HEK293 (cell line): ENCODE data around the gene ATRNL1.
"Not testable (repeated sequence)": the region's sequence is repeated elsewhere in the genome, so short reads cannot be mapped to it uniquely, and the experiment has no call there.

Experiments used
- CTCF ChIA-PET: fragments of 350-600 bp; formaldehyde crosslinking; extraction: SDS; loops from one replicate; lab custom pipeline; 2021; ENCODE audit warnings: antibody characterized with exemption; lab: Yijun Ruan, JAX
- POLR2A ChIA-PET: fragments of 300-600 bp; formaldehyde crosslinking; extraction: SDS; loops from one replicate; lab custom pipeline; 2020; ENCODE audit warnings: antibody characterized with exemption, inconsistent platforms; lab: Yijun Ruan, JAX
- H3K27ac ChIP-seq: fragments of 200-500 bp; sonication (Bioruptor generic); 2 replicates; pipeline ENCODE4 v1.5.1; 2014; ENCODE audit warnings: low read depth, low read length, control low read depth, inconsistent platforms; ENCODE audit errors: extremely low read depth
- H3K36me3 ChIP-seq, 2 experiments: fragments of 200-500 bp in 1 of 2; sonication (Bioruptor generic) in 1 of 2; 1 replicate in 1 of 2; 2 replicates in 1 of 2; pipeline ENCODE4 v1.5.1; 2014 to 2017; ENCODE audit warnings: inconsistent platforms in 2 of 2, low read length in 2 of 2; ENCODE audit not compliant: control insufficient read depth in 2 of 2, insufficient read depth in 1 of 2
- H3K4me1 ChIP-seq: fragments of 200-500 bp; sonication (Bioruptor generic); 2 replicates; pipeline ENCODE4 v1.5.1; 2014; ENCODE audit warnings: mild to moderate bottlenecking, low read length, inconsistent platforms; ENCODE audit not compliant: control insufficient read depth, insufficient read depth
- H3K4me3 ChIP-seq: 2 replicates; pipeline ENCODE4 v1.5.1; 2011; ENCODE audit warnings: low read depth, mild to moderate bottlenecking, control low read depth, low read length, moderate library complexity
- H3K9me3 ChIP-seq: fragments of 200-500 bp; sonication (Bioruptor generic); 2 replicates; pipeline ENCODE4 v1.5.1; 2014; ENCODE audit warnings: low read depth, low read length, inconsistent platforms; ENCODE audit not compliant: control insufficient read depth, insufficient read depth
- HIC1 ChIP-seq: fragments of 450-650 bp; formaldehyde crosslinking; IDR thresholded peaks from 2 replicates; pipeline ENCODE4 v1.5.1; 2016; ENCODE audit warnings: missing biosample characterization, missing genetic modification characterization
- KLF10 ChIP-seq: fragments of 450-650 bp; IDR thresholded peaks from 2 replicates; pipeline ENCODE4 v1.5.1; 2018; ENCODE audit warnings: missing biosample characterization, mild to moderate bottlenecking, missing genetic modification characterization
- PBX3 ChIP-seq: sonication (generic); formaldehyde crosslinking; IDR thresholded peaks from 2 replicates; pipeline ENCODE4 v1.8.1; 2022; ENCODE audit warnings: mild to moderate bottlenecking, moderate library complexity, missing genetic modification reagents
- TCF7L2 ChIP-seq: IDR thresholded peaks from 2 replicates; pipeline ENCODE4 v1.6.1; 2011; ENCODE audit warnings: low read depth, mild to moderate bottlenecking, inconsistent platforms, low read length, moderate library complexity, borderline replicate concordance
- ZBTB6 ChIP-seq: fragments of 450-650 bp; formaldehyde crosslinking; IDR thresholded peaks from 2 replicates; pipeline ENCODE4 v1.5.1; 2017; ENCODE audit warnings: missing biosample characterization, missing genetic modification characterization
- ZNF140 ChIP-seq: fragments of 450-650 bp; formaldehyde crosslinking; IDR thresholded peaks from 2 replicates; pipeline ENCODE4 v1.5.1; 2016; ENCODE audit warnings: missing biosample characterization, missing genetic modification characterization
- ZNF148 ChIP-seq: fragments of 450-650 bp; formaldehyde crosslinking; IDR thresholded peaks from 2 replicates; pipeline ENCODE4 v1.5.0; 2017; ENCODE audit warnings: missing biosample characterization, missing genetic modification characterization, borderline replicate concordance
- ZNF280C ChIP-seq: fragments of 450-650 bp; formaldehyde crosslinking; IDR thresholded peaks from 2 replicates; pipeline ENCODE4 v1.5.1; 2016; ENCODE audit warnings: missing biosample characterization, missing genetic modification characterization
- ZNF302 ChIP-seq: fragments of 450-650 bp; formaldehyde crosslinking; IDR thresholded peaks from 2 replicates; pipeline ENCODE4 v1.5.1; 2016; ENCODE audit warnings: missing biosample characterization, missing genetic modification characterization, low read depth
- ZNF311 ChIP-seq: fragments of 450-650 bp; formaldehyde crosslinking; IDR thresholded peaks from 2 replicates; pipeline ENCODE4 v1.5.1; 2017; ENCODE audit warnings: missing biosample characterization, missing genetic modification characterization, borderline replicate concordance
- ZNF324 ChIP-seq: fragments of 450-650 bp; formaldehyde crosslinking; IDR thresholded peaks from 2 replicates; pipeline ENCODE4 v1.5.1; 2016; ENCODE audit warnings: missing biosample characterization, missing genetic modification characterization
- ZNF561 ChIP-seq: fragments of 450-650 bp; IDR thresholded peaks from 2 replicates; pipeline ENCODE4 v1.5.1; 2018; ENCODE audit warnings: missing biosample characterization, missing genetic modification characterization, borderline replicate concordance
- ZNF639 ChIP-seq: fragments of 450-650 bp; formaldehyde crosslinking; IDR thresholded peaks from 2 replicates; pipeline ENCODE4 v1.5.1; 2016; ENCODE audit warnings: missing biosample characterization, missing genetic modification characterization
- ZNF654 ChIP-seq: fragments of 450-650 bp; formaldehyde crosslinking; IDR thresholded peaks from 2 replicates; pipeline ENCODE4 v1.5.1; 2016; ENCODE audit warnings: low read depth, missing biosample characterization, missing genetic modification characterization

Gene ATRNL1

GRCh38 chr10:115525141-115525540, 432.0 kb downstream of the ATRNL1 start (continued):
- TF ChIP-seq ZBTB6 (tag by site-specific recombination) (no peak), ZNF654 (tag by site-specific recombination) (no peak)

- H3K9me3 ChIP-seq, H3K4me3 ChIP-seq, H3K27ac ChIP-seq, H3K36me3 ChIP-seq, H3K4me1 ChIP-seq, POLR2A ChIA-PET: not testable (repeated sequence)
- CTCF ChIA-PET, result interaction anchor here (1.0 kb wide), 1 partner anchor 45 kb away, joined by 3 read pairs; no protein-coding TSS in a partner anchor
These were observed 434.5 kb downstream of the ATRNL1 start for GRCh38 chr10:115527682-115528081.

- CTCF ChIA-PET, POLR2A ChIA-PET, H3K4me1 ChIP-seq, H3K4me3 ChIP-seq, H3K9me3 ChIP-seq, H3K36me3 ChIP-seq, H3K27ac ChIP-seq: not testable (repeated sequence)
These were observed 443.2 kb downstream of the ATRNL1 start for GRCh38 chr10:115536401-115536800.

- Histone ChIP-seq H3K9me3 (no peaks in the 10 kb centered on the region), H3K4me1 (no peaks in the 10 kb centered on the region), H3K36me3 (no peaks in the 10 kb centered on the region), H3K4me3 (no peak overlapping the region), H3K27ac (no peak overlapping the region)
- CTCF ChIA-PET, result interaction anchor here (0.9 kb wide), 1 partner anchor 345 kb away, joined by 3 read pairs; no protein-coding TSS in a partner anchor
- POLR2A ChIA-PET, result no interaction called here
- TF ChIP-seq ZNF311 (tag by site-specific recombination) (no peak), TCF7L2 (no peak), ZNF639 (no peak), KLF10 (no peak), ZNF148 (tag by site-specific recombination) (no peak), ZNF324 (no peak), ZNF561 (tag by site-specific recombination) (no peak), ZNF140 (tag by site-specific recombination) (no peak), PBX3 (CRISPR knock-in tag) (no peak), ZNF280C (tag by site-specific recombination) (no peak), HIC1 (tag by site-specific recombination) (no peak), ZNF302 (no peak)
These were observed 446.1 kb downstream of the ATRNL1 start for GRCh38 chr10:115539142-115539762.
